Measurements from ENCODE around the gene SPOCK1.
"Not testable (repeated sequence)": the region's sequence is repeated elsewhere in the genome, so short reads cannot be mapped to it uniquely, and the experiment has no call there.

DNA sequence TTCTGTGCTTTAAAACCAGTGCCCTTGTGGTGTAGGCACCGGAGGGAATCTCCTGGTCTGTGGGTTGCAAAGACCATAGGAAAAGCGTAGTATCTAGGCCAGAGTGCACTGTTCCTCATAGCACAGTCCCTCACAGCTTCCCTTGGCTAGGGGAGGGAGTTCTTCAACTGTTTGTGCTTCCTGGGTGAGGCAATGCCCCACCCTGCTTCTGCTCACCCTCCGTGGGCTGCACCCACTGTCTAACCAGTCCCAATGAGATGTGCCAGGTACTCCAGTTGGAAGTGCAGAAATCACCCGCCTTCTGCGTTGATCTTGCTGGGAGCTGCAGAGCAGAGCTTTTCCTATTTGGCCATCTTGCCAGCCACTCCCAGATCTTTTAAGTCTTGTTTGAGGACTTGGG lies 545.0 kb downstream of the SPOCK1 start:
- TF ChIP-seq EZH2phosphoT487 (IDR thresholded peaks at IDR 0.05; ENCODE audit: insufficient read depth, low read depth); EZH2 (IDR thresholded peaks at IDR 0.05; ENCODE audit: insufficient read depth, poor library complexity, severe bottlenecking): not testable (repeated sequence)
